ENCODE measurements around the gene AGAP2.
"Not testable (repeated sequence)": the region's sequence is repeated elsewhere in the genome, so short reads cannot be mapped to it uniquely, and the experiment has no call there.

AGAP2 gene

DNA sequence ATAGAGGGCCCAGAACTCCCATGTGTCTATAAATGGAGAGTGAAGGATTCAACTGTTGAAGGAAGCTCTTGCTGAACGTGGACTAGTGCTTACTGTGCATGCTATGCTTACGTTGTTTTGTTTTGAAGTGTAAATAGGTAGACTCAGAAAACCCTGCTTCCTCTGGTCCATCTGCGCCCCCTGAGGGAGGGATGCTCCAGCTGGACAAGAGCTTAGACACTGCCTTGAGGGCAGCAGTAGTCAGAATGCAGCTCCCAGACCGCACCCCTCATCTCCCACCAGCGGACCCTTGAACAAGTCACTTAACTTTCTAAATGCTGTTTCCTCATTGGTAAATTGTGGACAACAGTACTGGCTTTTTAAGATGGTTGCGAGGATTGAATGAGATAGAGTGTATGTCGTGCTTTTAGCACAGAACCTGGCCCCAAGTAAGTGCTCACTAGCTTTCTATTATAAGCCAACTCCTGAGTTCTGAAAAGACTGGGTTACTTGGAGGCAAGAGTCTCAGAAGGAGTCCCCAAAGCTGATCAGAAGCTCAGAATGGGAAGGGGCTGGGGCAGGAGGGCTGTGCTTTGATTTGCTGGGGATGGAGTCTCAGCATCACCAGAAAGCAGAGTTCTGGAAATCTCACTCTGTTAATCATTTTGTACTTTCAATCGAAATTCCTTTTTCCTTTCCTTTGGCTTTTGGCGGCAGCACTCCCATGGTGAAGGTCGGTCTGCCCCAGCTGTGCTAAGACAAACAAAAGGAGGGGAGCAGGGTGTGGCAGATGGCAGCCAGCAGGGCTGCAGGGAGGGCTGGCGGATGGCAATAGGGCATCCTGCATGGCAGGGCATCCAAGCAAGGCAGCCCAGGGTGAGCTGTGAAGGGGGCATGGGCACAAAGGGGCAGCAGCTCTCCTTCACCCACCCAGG, 15.6 kb downstream of the AGAP2 start:
- no peak for DNase-seq (ENCODE audit: low spot score)

DNA sequence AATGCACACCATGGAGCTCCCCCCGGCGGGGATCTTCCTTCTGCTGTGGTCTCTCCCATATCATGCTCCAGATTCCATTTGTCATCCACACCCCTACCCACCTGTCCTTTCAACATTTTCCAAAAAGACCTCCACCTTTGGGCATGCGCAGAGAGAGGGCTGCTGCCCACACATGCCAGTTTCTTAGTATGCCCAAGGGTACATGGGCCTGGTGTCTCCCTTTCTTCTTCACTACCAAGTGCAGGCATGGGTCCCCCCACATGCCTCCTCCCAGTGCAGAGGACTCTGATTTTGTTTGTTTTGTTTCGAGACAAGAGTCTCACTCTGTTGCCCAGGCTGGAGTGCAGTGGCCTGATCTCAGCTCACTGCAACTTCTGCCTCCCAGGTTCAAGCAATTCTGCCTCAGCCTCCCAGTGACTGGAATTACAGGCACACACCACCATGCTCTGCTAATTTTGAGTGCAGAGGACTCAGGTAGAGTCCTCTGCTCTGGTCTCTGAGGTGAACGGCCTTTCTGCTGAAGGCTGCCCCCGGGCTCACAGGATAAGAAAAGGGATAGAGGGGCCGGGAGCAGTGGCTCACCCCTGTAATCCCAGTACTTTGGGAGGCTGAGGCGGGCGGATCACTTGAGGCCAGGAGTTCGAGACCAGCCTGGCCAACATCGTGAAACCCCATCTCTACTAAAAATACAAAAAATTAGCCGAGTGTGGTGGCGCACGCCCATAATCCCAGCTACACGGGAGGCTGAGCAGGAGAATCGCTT, 16.5 kb downstream of the AGAP2 start:
- not testable (repeated sequence) for DNase-seq (ENCODE audit: low spot score)

DNA sequence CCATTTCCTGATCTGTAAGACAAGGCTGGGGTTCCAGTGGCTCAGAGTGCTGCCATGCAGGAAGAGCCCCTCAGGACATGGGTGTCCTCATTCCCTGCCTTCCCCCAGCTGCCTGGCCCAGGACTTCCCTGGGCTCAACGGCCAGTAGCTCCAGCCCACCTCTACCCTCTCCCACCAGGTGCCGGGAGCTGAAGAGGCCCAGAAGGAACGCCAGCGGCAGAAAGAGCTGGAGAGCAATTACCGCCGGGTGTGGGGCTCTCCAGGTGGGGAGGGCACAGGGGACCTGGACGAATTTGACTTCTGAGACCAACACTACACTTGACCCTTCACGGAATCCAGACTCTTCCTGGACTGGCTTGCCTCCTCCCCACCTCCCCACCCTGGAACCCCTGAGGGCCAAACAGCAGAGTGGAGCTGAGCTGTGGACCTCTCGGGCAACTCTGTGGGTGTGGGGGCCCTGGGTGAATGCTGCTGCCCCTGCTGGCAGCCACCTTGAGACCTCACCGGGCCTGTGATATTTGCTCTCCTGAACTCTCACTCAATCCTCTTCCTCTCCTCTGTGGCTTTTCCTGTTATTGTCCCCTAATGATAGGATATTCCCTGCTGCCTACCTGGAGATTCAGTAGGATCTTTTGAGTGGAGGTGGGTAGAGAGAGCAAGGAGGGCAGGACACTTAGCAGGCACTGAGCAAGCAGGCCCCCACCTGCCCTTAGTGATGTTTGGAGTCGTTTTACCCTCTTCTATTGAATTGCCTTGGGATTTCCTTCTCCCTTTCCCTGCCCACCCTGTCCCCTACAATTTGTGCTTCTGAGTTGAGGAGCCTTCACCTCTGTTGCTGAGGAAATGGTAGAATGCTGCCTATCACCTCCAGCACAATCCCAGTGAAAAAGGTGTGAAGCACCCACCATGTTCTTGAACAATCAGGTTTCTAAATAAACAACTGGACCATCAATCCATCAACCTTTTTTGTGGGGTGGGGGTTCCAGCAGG, 17.6 kb downstream of the AGAP2 start:
- no peak for DNase-seq (ENCODE audit: low spot score)

DNA sequence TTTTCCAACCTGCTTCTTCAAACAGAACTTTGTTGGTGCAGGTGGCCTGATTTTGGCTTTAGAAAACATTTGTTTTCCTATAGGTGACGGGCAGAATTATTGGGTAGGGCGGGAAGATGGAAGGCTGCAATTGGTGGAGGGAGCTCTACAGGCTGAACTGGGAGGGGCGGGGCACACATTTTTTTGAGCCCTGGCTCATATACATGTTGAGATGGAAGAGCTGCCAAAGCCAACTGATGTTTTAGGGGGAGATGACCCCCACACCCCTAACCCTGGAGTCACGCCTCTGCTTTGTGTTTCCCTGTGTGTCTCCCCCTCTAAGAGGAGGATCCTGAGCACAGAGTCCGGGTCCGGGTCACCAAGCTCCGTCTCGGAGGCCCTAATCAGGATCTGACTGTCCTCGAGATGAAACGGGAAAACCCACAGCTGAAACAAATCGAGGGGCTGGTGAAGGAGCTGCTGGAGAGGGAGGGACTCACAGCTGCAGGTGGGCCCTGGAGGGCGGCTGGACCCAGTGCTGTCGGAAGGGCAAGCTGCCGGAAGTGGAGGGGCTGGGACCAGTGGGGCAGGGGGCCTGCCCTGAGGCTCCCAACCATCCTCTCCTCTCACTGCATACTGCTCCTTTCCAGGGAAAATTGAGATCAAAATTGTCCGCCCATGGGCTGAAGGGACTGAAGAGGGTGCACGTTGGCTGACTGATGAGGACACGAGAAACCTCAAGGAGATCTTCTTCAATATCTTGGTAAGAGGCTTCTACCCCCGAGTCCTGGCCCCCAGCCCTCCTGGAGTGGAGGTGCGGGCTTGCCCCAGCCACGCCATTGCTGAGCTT, 18.6 kb downstream of the AGAP2 start:
- no peak for DNase-seq (ENCODE audit: low spot score)

DNA sequence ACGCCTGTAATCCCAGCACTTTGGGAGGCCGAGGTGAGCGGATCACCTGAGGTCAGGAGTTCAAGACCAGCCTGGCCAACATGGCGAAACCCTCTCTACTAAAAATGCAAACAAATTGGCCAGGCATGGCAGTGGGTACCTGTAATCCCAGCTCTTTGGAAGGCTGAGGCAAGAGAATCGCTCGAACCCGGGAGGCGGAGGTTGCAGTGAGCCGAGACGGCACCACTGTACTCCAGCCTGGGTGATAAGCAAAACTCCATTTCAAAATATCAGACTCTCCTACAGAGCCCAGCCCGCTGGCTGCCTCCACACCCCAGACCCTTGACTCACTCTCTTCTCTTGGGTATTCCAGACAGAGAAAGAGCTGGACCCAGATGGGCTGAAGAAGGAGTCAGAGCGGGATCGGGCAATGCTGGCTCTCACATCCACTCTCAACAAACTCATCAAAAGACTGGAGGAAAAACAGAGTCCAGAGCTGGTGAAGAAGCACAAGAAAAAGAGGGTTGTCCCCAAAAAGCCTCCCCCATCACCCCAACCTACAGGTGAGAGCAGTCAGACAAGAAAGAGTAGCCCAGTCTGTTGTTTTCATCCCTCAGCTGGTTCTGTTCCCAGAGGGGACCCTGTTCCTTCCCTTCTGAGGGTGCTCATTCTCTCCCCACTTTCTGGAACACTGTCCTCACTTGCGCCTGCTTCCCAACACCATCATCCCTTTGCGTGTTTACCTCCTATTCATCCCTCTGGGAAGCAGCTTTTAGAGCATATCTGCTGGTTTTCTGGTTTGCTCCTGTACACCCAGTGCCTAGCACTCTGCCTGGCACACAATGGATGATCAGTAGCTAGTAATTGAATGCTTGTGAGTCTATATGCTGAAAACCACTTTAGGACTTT, 19.7 kb downstream of the AGAP2 start:
- DNase-seq (ENCODE audit: low spot score) = no peak

DNA sequence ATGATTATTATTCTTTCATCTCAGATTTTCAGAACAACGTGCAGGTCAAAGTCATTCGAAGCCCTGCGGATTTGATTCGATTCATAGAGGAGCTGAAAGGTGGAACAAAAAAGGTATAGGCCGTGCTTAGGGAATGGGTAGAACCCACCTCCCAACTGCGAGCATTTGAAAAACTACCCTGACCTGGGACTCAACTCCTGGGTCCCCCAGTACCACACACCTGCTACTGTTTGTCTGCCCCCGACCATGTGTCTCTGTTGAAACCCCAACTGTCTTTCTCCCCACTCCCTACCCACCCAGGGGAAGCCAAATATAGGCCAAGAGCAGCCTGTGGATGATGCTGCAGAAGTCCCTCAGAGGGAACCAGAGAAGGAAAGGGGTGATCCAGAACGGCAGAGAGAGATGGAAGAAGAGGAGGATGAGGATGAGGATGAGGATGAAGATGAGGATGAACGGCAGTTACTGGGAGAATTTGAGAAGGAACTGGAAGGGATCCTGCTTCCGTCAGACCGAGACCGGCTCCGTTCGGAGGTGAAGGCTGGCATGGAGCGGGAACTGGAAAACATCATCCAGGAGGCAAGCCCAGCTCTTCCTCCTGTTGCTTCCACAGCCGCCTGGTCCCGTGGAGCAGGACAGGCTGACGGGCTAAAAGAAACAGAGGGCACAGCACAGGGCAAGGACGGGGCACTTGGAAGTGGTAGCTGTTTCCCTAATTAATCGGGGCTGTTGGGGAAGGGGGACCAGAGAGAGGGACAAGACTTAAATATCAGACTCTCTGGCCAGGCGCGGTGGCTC, 20.5 kb downstream of the AGAP2 start:
- DNase-seq (ENCODE audit: low spot score) = no peak

DNA sequence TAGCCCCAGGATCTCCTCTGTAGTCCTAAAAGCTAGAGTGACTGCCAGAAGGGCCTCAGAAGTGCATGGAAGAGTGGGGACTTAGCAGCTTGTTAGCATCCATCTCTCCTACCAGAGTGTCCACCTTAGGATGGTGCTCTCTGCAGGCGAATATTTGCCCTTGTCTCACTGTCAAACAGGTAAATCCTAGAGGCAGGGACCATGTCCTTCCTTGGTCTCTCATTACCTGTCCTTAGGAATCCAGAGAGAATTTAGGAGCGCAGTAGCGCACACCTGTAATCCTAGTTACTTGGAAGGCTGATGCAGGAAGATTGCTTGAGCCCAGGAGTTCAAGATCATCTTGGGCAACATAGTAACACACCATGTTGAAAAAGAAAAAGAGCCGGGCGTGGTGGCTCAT, 21.4 kb downstream of the AGAP2 start:
- no peak for DNase-seq (ENCODE audit: low spot score)

DNA sequence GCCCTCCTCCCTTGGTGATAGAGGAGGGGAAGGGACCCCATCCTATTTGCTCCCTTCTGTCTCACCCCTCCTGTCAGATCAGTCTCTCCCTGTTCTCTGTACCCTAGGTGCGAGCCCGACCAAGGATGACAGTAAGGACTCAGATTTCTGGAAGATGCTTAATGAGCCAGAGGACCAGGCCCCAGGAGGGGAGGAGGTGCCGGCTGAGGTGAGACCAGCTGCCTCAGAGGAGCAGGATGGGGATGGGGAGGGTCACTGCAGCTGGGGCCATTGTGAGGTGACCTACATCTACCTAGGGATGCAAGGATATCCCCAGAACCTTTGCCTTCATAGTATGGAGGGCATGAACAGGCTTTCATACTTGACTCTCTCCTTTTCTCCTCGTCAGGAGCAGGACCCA, 22.2 kb downstream of the AGAP2 start:
- DNase-seq (ENCODE audit: low spot score) = no peak

DNA sequence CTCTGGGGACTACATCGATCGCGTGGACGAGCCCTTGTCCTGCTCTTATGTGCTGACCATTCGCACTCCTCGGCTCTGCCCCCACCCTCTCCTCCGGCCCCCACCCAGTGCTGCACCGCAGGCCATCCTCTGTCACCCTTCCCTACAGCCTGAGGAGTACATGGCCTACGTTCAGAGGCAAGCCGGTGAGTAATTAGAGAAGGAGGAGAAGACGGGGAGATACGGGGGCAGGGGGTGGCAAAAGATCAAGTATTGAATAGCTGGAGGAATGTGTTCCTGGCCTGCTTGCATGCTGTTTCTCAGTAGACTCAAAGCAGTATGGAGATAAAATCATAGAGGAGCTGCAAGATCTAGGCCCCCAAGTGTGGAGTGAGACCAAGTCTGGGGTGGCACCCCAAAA, 22.8 kb downstream of the AGAP2 start:
- DNase-seq (ENCODE audit: low spot score) = no peak

DNA sequence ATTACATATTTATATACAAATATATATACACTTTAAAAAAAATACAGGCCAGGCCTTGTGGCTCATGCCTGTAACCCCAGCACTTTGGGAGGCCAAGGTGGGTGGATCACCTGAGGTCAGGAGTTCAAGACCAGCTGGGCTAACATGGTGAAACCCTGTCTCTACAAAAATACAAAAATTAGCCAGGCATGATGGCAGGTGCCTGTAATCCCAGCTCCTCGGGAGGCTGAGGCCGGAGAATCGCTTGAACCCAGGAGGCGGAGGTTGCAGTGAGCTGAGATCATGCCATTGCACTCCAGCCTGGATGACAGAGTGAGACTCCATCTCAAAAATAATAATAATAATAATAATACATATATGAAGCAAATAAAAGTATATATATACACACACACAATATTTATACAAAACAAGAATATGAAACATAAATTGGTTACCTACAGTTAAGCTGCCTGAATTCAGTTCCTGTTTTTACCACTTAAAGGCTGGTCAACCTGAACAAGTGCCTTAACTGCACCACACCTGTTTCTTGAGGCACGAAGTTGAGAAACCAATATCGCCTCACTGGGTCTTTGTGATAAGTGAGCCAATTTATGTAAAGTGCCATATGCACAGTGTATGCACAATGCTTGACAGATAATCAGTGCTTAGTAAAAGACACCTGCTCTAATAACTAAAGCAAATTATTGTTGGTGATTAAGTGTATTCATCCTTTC, 23.4 kb downstream of the AGAP2 start:
- DNase-seq (ENCODE audit: low spot score) = not testable (repeated sequence)

DNA sequence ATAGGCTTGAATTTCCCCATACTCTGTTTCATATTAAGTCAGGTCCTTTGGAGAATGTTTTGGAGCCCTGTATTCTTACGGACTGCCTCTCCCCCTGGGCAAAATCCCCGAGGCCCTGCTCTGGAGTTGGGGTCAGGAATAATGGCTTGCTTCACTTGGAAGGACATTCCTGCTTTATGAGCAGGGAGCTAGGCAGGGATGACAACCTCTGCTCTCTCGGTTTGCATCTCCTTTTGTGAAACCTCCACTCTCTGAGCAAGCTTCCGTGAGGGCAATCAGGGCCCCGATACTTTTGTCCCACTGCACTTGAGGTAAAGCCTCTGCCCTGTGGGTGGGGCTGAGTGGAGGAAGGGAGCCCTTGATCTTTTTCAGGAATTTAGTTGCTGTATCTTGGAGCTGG, 25.3 kb downstream of the AGAP2 start:
- no peak for DNase-seq (ENCODE audit: low spot score)

DNA sequence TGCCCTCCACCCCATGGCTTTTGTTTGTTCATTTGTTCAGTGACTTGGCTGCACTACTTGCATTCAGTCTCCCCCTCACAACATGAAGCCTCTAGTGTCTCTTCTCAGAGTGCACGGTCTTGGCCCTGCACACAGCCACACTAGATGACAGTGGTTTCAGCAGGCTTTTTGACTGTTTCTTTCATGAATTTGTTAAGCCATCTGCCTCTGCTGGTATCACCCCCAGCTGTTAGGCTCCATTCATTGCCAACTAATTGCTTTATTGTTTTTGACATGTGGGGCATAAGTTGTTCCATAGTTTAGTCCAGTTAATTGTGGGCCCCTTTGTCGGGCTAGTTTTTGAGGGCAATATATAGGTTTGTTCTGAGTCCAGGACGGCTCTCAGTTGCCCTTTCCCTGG, 25.8 kb downstream of the AGAP2 start:
- no peak for DNase-seq (ENCODE audit: low spot score)

DNA sequence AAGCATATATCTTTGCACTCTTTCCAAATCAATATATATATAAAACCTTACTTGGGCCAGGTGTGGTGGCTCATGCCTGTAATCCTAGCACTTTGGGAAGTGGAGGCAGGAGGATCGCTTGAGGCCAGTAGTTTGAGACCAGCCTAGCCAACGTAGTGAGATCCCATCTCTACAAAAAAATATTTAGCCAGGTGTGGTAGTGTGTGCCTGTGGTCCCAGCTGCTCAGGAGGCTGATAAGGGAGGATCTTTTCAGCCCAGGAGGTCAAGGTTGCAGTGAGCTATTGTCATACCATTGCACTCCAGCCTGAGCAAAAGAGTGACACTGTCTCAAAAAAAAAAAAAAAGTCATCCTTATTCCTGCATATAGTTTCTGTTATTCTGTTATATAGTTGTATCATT, 30.2 kb downstream of the AGAP2 start:
- no peak for DNase-seq (ENCODE audit: low spot score)

DNA sequence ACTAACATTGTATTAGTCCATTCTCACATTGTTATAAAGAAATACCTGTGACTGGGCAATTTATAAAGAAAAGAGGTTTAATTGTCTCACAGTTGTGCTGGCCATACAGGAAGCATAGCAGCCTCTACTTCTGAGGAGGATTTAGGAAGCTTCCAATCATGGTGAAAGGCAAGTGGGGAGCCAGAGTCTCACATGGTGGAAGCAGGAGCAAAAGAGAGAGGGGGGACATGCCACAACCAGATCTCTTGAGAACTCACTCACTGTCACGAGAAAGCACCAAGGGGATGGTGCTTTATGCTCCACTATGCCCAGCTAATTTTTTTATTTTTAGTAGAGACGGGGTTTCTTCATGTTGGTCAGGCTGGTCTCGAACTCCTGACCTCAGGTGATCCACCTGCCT, 31.3 kb downstream of the AGAP2 start:
- no peak for DNase-seq (ENCODE audit: low spot score)

DNA sequence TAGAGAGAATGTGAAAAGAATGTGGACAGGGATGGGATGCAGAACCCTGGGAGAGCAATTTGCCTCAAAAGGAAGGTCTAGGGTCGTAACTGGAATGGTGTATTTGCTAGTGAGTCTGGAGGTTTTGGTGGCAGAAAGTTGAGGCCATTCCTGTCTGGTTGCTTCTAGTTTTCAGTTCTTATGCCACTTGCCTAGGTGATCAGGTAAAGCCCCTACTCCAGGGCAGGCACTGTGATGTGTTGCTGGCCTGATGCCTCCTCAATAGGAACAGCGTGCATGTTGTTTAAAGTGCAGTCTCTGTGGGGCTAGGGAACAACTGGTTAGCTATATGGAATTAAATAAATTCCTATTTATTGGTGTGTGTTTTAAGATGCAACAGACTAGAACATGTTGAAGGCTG, 38.2 kb downstream of the AGAP2 start:
- no peak for DNase-seq (ENCODE audit: low spot score)

DNA sequence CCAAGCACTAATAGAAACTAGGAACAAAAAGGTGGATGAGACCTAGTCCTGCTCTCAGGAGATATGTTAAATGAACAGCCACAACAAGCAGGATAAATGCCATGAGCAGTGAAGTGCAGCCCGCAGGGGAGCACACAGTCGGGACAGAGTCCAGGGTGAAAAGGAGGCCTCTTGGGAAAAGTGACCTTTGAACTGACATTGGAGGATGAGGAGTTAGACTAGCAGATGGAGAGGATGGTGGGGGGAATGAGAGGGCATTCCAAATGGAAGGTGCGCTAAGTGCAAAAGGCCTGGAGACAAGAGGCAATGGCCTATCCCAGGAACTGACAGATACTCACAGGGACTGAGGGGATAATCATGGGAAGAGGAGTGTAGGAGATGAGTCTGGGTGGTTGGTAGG, 40.1 kb downstream of the AGAP2 start:
- no peak for DNase-seq (ENCODE audit: low spot score)

DNA sequence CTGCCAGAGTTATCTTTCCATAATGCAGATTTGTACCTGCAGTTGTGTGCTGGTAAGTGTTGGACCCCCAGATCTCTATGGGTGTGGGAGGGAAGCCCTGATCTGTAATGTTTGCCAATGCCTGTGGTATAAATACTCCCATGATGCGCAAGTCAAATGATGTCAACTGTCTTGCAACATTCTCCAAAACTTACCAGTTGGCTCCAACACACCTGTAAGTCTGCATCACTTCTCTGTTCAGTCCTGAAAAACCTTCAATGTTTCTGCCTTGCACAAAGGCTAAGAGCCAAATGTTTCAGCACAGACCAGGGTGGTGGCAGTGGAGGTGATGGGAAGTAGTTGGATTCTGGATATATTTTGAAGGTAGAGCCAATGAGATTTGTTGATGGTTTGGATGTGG, 41.5 kb downstream of the AGAP2 start:
- no peak for DNase-seq (ENCODE audit: low spot score)

DNA sequence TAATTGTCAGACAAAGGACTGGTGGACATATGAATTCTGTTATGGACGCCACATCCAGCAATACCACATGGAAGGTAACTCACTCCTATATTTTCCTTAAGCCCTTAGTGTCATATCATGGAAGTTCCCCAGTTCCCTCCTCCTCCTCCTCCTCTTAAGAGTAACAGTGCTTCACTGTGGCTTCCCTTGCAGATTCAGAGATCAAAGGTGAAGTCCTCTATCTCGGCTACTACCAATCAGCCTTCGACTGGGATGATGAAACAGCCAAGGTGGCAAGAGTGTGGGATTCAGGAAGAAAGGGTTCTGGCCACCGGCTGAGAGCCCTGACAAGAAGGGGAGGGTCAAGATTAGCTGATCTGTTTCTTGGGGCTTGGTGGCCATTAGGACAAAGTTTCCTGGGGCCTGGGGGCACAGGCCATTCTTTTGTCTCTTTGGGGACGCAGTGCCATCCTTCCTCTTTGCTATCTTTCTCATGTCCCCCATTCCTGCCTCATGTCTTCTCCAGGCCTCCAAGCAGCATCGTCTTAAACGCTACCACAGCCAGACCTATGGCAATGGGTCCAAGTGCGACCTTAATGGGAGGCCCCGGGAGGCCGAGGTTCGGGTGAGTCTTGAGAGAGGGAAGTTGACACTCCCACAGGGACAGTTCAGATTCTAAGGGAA, 42.6 kb downstream of the AGAP2 start:
- DNase-seq (ENCODE audit: low spot score) = no peak

Measured in kidney tubule cell (primary cell).